ENCODE measurements around the gene MATK. TPM values are rescaled to one million over a fixed set of nuclear protein-coding genes. Genes with fewer than 3 reads are reported as not detected.

MATK gene
- total and polyA plus RNA-seq, 2 donors (not counting 1 experiment from before 2014, with no cell fraction given) = 1.3 to 8.2 TPM

- TF ChIP-seq CTCF (IDR thresholded peaks at IDR 0.05) (no peak), EZH2 (IDR thresholded peaks at IDR 0.05; ENCODE audit: borderline replicate concordance, insufficient read depth, low read depth, low read length, poor library complexity, severe bottlenecking) (no peak)
Observed at GRCh38 chr19:3790941-3791340, 4.8 kb upstream of the MATK start.

GRCh38 chr19:3790209-3790734 is 4.1 kb upstream of the MATK start:
- Mint-ChIP-seq H3K9me3 (ENCODE audit: insufficient read depth) (no peaks in the 10 kb centered on the region), H3K27ac (no peak overlapping the region), H3K4me1 (peaks cover 11% of the 10 kb centered on the region), H3K4me3 (no peak overlapping the region), H3K27me3 (peaks cover 3% of the 10 kb centered on the region)
- H2AFZ ChIP-seq (ENCODE audit: insufficient read depth, low read depth, low read length, poor library complexity, severe bottlenecking) = no peak overlapping the region
- H4K20me1 ChIP-seq (ENCODE audit: control insufficient read depth, insufficient read depth, low read length, poor library complexity, severe bottlenecking) = no peaks in the 10 kb centered on the region
- WGBS (ENCODE audit: insufficient coverage) = 86% methylated on average over 6 of the region's 6 CpGs
- no peaks in the 10 kb centered on the region for H3K36me3 ChIP-seq (replicated peaks in 1 of 2; ENCODE audit: control extremely low read depth in 1 of 2, control insufficient read depth in 1 of 2, extremely low read depth in 1 of 2, insufficient read depth in 2 of 2, low read length in 1 of 2)
- no peak overlapping the region for H3K9ac ChIP-seq (ENCODE audit: low read length)
- peaks cover 0 to 3% (median 0%) of the 10 kb centered on the region in 4 experiments for H3K27me3 ChIP-seq (replicated peaks in 1 of 4; ENCODE audit: control extremely low read depth in 1 of 4, control insufficient read depth in 3 of 4, insufficient read depth in 4 of 4, low read length in 3 of 4)
- DNase-seq (no peak), ATAC-seq (ENCODE audit: low read depth) (no peak)
- H3K27ac ChIP-seq (ENCODE audit: low read length in 2 of 2) = no peak overlapping the region
- no peak for TF ChIP-seq CTCF (IDR thresholded peaks at IDR 0.05)
- TF ChIP-seq EZH2 (IDR thresholded peaks at IDR 0.05; ENCODE audit: borderline replicate concordance, insufficient read depth, low read depth, low read length, poor library complexity, severe bottlenecking) = no peak
- ChIA-PET CTCF (interaction anchor here (0.7 to 1.5 kb wide), 3 partner anchors 28 to 1607 kb away, joined by 3 to 4 read pairs (median 3); no protein-coding TSS in a partner anchor), POLR2A (no interaction called here)
- peaks cover 0 to 17% (median 6%) of the 10 kb centered on the region in 3 donors for H3K9me3 ChIP-seq (ENCODE audit: control extremely low read depth in 1 of 3, control insufficient read depth in 2 of 3, insufficient read depth in 1 of 3, low read length in 2 of 3)
- no peaks in the 10 kb centered on the region for H3K79me2 ChIP-seq (ENCODE audit: control insufficient read depth, insufficient read depth, low read length)
- no peak overlapping the region for H3K4me2 ChIP-seq (replicated peaks; ENCODE audit: low read depth, low read length, poor library complexity, severe bottlenecking)
- intact Hi-C loops (cut with micrococcal nuclease) = no loop called here
- no peak overlapping the region for H3K4me3 ChIP-seq (ENCODE audit: control extremely low read depth in 1 of 5, extremely low read depth in 1 of 5, insufficient read depth in 1 of 5, low read depth in 2 of 5, low read length in 4 of 5)
- H3K4me1 ChIP-seq (ENCODE audit: control insufficient read depth in 2 of 2, insufficient read depth in 2 of 2, low read length in 2 of 2) = peaks cover 3 to 4% of the 10 kb centered on the region in 2 donors

More at GRCh38 chr19:3790941-3791340, 4.8 kb upstream of the MATK start:
- no peak overlapping the region for H3K27ac ChIP-seq (ENCODE audit: low read length in 2 of 2)
- WGBS (ENCODE audit: insufficient coverage) = 100% methylated on average over 3 of the region's 7 CpGs
- no peak overlapping the region for H3K4me2 ChIP-seq (replicated peaks; ENCODE audit: low read depth, low read length, poor library complexity, severe bottlenecking)
- no peaks in the 10 kb centered on the region for H3K36me3 ChIP-seq (replicated peaks in 1 of 2; ENCODE audit: control extremely low read depth in 1 of 2, control insufficient read depth in 1 of 2, extremely low read depth in 1 of 2, insufficient read depth in 2 of 2, low read length in 1 of 2)
- ATAC-seq (ENCODE audit: low read depth) (no peak), DNase-seq (no peak)
- H3K27me3 ChIP-seq (replicated peaks in 1 of 4; ENCODE audit: control extremely low read depth in 1 of 4, control insufficient read depth in 3 of 4, insufficient read depth in 4 of 4, low read length in 3 of 4) = peaks cover 0 to 2% (median 0%) of the 10 kb centered on the region in 4 experiments
- POLR2A ChIA-PET = no interaction called here
- no peaks in the 10 kb centered on the region for H3K79me2 ChIP-seq (ENCODE audit: control insufficient read depth, insufficient read depth, low read length)
- no peak overlapping the region for H3K4me3 Mint-ChIP-seq
- H3K27ac Mint-ChIP-seq = no peak overlapping the region
- H2AFZ ChIP-seq (ENCODE audit: insufficient read depth, low read depth, low read length, poor library complexity, severe bottlenecking) = no peak overlapping the region
- H3K9ac ChIP-seq (ENCODE audit: low read length) = no peak overlapping the region
- intact Hi-C loops (cut with micrococcal nuclease) = no loop called here
- H3K4me1 ChIP-seq (ENCODE audit: control insufficient read depth in 2 of 2, insufficient read depth in 2 of 2, low read length in 2 of 2) = no peaks in the 10 kb centered on the region
- no peak overlapping the region for H3K4me3 ChIP-seq (ENCODE audit: control extremely low read depth in 1 of 5, extremely low read depth in 1 of 5, insufficient read depth in 1 of 5, low read depth in 2 of 5, low read length in 4 of 5)
- H3K9me3 ChIP-seq (ENCODE audit: control extremely low read depth in 1 of 3, control insufficient read depth in 2 of 3, insufficient read depth in 1 of 3, low read length in 2 of 3) = peaks cover 0 to 21% (median 6%) of the 10 kb centered on the region in 3 donors
- CTCF ChIA-PET = interaction anchor here (1.1 kb wide), 1 partner anchor 27 kb away, joined by 3 read pairs; no protein-coding TSS in a partner anchor
- no peaks in the 10 kb centered on the region for H3K9me3 Mint-ChIP-seq (ENCODE audit: insufficient read depth)
- H3K27me3 Mint-ChIP-seq = peaks cover 3% of the 10 kb centered on the region
- no peaks in the 10 kb centered on the region for H4K20me1 ChIP-seq (ENCODE audit: control insufficient read depth, insufficient read depth, low read length, poor library complexity, severe bottlenecking)
- H3K4me1 Mint-ChIP-seq = peaks cover 8% of the 10 kb centered on the region

Measured in B cell (primary cell).